Spleen (tissue), 7 donors: ENCODE data around the gene MFAP3.

Source experiments
- CTCF ChIP-seq, 11 experiments: fragments of 200-600 bp in 7 of 11; fragments of 450-650 bp in 4 of 11; sonication (generic) in 4 of 11; IDR thresholded peaks in 8 of 11; conservative IDR thresholded peaks in 3 of 11; 1 replicate in 7 of 11; 2 replicates in 4 of 11; pipeline versions ENCODE4 v1.4.0 to v1.8.0; 2016 to 2021; ENCODE audit warnings: antibody characterized with exemption in 11 of 11, inconsistent platforms in 4 of 11, mild to moderate bottlenecking in 1 of 11
- POLR2A ChIP-seq, 3 donors: fragments of 450-650 bp; IDR thresholded peaks; one replicate each; pipeline ENCODE4 v1.5.1; 2017; ENCODE audit warnings: antibody characterized with exemption in 3 of 3, mild to moderate bottlenecking in 1 of 3
- POLR2AphosphoS5 ChIP-seq, 3 donors: sonication (generic); formaldehyde crosslinking; IDR thresholded peaks; one replicate each; pipeline ENCODE4 v1.5.1; 2017; ENCODE audit warnings: antibody characterized with exemption in 3 of 3
- donor health status: DM: no; HTN: no; CAD: no; lungs with moderate emphysema.
- donor health status: DM: no; HTN: no; CAD: no.
- donor health status: DM: no; HTN: no; CAD: no.

DNA sequence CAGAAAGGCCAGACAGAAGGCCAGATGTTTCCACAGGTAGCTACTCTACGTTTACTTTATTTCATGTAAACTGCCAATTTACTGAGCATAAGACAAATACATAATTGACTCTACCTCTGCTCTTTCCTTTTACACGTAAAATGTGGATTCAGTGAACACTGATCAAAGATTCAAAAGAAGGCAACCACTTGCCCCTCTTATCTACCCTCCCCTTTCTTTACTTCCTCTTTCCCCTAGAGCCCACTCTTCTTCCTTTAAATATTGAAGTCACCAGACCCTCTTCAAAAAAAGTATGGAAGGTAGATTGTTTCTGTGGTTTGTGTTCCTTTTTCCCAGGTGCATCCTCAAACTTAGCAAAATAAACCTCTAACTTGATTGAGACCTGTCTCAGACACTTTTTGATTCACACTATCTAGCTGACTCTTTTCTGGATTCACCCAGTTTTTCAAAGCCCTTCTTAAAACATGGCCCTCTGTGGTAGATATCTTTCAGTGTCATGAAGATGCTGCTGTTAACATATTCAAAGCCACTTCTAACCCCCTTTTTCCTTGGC lies 6.8 kb upstream of the MFAP3 start:
- TF ChIP-seq CTCF (IDR thresholded peaks at IDR 0.05 in 8 of 11, conservative IDR thresholded peaks at IDR 0.05 in 3 of 11) (no peak), POLR2A (IDR thresholded peaks at IDR 0.05) (no peak), POLR2AphosphoS5 (IDR thresholded peaks at IDR 0.05) (no peak)
